CD1c-positive myeloid dendritic cell (primary cell): ENCODE data around the gene FUOM.

Experiments used
- DNase-seq: peaks from one replicate; pipeline ENCODE4 v3.0.0-alpha.2; 2016; ENCODE audit errors: extremely low spot score

The FUOM gene

GRCh38 chr10:133311570-133311969 lies 46.2 kb downstream of the FUOM start:
- no peak for DNase-seq

GRCh38 chr10:133310789-133311188 lies 47.0 kb downstream of the FUOM start:
- no peak for DNase-seq

GRCh38 chr10:133310399-133310755 lies 47.4 kb downstream of the FUOM start:
- no peak for DNase-seq

- no peak for DNase-seq
These were observed 48.0 kb downstream of the FUOM start for GRCh38 chr10:133309720-133310398.

GRCh38 chr10:133309100-133309719 lies 48.6 kb downstream of the FUOM start:
- DNase-seq = peak; percentile 94

GRCh38 chr10:133308421-133309099 lies 49.3 kb downstream of the FUOM start, which contains the start of the genes TUBGCP2 and ZNF511:
TUBGCP2 (minus strand) TSS chr10:133308872; CDS start chr10:133302941, 5,931 bp downstream.
ZNF511 (plus strand) TSS chr10:133308914; CDS start chr10:133308944, 30 bp downstream.
- peak; percentile 95 for DNase-seq

- peak; percentile 74 for DNase-seq
These were observed 49.9 kb downstream of the FUOM start for GRCh38 chr10:133307776-133308420.

GRCh38 chr10:133306941-133307379 lies 50.9 kb downstream of the FUOM start:
- DNase-seq = no peak

- no peak for DNase-seq
These were observed 51.7 kb downstream of the FUOM start for GRCh38 chr10:133306097-133306476.
